GM12865 (cell line): ENCODE measurements around the gene SLC25A42.

ENCODE experiments used
- DNase-seq: peaks from one replicate; pipeline ENCODE4 v3.0.0; 2010; ENCODE audit warnings: low read depth
- H3K4me3 ChIP-seq: 2 replicates; pipeline ENCODE4 v1.5.1; 2011; ENCODE audit warnings: mild to moderate bottlenecking, low read depth, low read length, control low read depth
- CTCF ChIP-seq: IDR thresholded peaks from 2 replicates; pipeline ENCODE4 v1.5.1; 2011; ENCODE audit warnings: low read length, control low read depth, low read depth, inconsistent platforms; ENCODE audit not compliant: insufficient read depth; ENCODE audit errors: missing control alignments

SLC25A42 gene

GRCh38 chr19:19034204-19034624 is 29.6 kb upstream of the SLC25A42 start:
- peak; percentile 90 for DNase-seq
- H3K4me3 ChIP-seq = peak overlapping the region; percentile 75
- TF ChIP-seq CTCF = no peak

DNA sequence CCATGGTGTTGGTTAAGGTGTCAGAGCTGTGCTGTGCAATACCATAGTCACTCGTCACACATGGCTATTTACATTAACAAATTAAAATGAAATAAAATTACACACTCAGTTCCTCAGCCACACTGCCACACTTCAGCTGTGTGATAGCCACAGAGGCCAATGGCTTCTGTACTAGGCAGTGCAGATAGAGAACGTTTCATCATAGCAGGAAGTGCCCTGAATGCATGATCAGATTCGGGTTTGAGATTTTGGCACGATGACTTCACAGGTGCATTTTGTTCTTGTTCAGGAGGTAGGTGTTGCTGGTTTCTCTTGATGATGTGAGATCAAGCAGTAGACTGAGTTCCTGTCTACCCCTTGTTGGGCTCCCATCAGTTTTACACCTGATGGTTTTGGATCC is 23.9 kb upstream of the SLC25A42 start:
- H3K4me3 ChIP-seq = no peak overlapping the region
- no peak for TF ChIP-seq CTCF
- peak; percentile 45 for DNase-seq

- H3K4me3 ChIP-seq = no peak overlapping the region
- no peak for DNase-seq
- TF ChIP-seq CTCF = no peak
Measured at GRCh38 chr19:19040417-19040816, 23.4 kb upstream of the SLC25A42 start.

DNA sequence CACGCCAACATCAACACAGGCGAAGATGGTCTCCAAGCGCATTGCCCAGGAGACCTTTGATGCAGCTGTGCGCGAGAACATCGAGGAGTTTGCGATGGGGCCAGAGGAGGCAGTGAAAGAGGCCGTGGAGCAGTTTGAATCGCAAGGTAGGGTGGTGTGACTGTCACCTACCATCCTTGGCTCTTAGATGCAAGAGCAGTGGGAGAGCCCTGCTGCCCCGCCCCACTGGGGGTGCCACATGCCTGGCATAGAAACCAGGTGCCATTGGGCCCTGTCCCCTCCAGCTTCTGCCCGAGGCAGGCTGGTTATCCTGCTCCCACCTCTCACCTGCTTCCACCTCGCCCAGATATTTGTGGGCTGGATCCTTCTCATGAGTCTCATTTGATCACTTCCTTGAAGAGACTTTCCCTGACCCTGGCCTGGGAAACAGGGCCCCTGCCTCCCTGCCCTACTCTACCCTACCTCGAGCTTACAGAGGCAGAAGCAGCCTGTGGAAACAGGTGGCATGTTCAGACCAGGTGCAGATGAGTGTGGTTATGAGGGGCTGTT is 21.0 kb upstream of the SLC25A42 start:
- H3K4me3 ChIP-seq = no peak overlapping the region
- no peak for DNase-seq
- TF ChIP-seq CTCF = no peak

GRCh38 chr19:19043481-19043880 is 20.3 kb upstream of the SLC25A42 start:
- no peak overlapping the region for H3K4me3 ChIP-seq
- TF ChIP-seq CTCF = no peak
- DNase-seq = no peak

DNA sequence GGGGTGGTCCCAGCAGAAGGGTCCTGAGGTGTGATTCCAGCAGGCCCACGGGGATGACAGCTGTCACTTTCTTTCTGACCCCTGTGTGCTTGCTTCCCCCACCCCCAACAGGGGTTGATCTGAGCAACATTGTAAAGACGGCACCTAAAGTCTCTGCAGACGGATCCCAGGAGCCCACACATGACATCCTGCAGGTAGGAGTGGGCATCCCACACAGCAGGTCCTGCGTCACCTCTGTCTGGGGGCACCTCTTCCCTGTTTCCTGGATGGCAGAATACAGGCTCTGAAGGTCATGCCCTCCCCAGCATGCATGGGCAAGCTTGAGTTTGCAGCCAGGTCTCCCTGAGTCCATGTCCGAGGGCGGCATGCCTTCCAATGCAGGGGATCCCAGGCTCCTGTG is 19.9 kb upstream of the SLC25A42 start:
- H3K4me3 ChIP-seq = no peak overlapping the region
- TF ChIP-seq CTCF = no peak
- no peak for DNase-seq

GRCh38 chr19:19049406-19049805 is 14.4 kb upstream of the SLC25A42 start:
- DNase-seq = no peak

More at GRCh38 chr19:19049406-19049805, 14.4 kb upstream of the SLC25A42 start:
- TF ChIP-seq CTCF = no peak
- no peak overlapping the region for H3K4me3 ChIP-seq
